GM19099 (cell line): Measurements from ENCODE around the gene SORL1.

Experiments used
- POLR2A ChIP-seq: IDR thresholded peaks from 3 replicates; pipeline ENCODE4 v1.6.1; 2011; ENCODE audit warnings: low read depth; ENCODE audit not compliant: insufficient read length; ENCODE audit errors: extremely low read depth

The SORL1 gene

DNA sequence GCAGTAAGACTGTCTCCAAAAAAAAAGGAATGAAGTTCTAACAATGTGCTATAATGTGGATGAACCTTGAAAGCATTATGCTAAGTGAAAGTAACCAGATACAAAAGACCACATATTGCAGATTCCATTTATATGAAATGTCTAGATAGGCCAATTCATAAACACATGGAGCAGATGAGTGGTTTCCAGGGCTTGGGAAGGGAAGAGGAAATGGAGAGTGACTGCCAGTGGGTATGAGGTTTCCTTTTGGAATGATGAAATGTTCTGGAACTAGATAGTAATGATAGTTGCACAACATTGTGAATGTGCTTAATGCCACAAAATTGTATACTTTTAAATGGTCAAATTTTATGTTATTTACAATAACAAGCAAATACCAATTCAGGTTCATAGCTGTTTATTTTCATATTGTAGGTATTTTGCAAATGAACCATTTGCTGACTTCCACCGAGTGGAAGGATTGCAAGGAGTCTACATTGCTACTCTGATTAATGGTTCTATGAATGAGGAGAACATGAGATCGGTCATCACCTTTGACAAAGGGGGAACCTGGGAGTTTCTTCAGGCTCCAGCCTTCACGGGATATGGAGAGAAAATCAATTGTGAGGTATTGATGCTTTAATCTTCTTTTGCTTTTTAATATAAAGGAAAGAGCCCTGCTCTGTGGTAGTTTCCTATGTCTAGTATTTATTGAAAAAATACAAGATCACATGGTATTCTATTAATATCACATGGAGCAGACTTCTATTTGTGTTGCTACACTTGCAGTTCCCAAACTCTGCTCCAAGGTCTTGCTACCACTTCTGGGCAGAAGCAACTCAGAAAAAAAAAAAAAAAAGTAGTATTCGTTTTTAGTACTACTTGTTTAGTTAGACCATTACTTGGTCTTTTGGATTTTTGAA, 68.4 kb downstream of the SORL1 start:
- no peak for TF ChIP-seq POLR2A

DNA sequence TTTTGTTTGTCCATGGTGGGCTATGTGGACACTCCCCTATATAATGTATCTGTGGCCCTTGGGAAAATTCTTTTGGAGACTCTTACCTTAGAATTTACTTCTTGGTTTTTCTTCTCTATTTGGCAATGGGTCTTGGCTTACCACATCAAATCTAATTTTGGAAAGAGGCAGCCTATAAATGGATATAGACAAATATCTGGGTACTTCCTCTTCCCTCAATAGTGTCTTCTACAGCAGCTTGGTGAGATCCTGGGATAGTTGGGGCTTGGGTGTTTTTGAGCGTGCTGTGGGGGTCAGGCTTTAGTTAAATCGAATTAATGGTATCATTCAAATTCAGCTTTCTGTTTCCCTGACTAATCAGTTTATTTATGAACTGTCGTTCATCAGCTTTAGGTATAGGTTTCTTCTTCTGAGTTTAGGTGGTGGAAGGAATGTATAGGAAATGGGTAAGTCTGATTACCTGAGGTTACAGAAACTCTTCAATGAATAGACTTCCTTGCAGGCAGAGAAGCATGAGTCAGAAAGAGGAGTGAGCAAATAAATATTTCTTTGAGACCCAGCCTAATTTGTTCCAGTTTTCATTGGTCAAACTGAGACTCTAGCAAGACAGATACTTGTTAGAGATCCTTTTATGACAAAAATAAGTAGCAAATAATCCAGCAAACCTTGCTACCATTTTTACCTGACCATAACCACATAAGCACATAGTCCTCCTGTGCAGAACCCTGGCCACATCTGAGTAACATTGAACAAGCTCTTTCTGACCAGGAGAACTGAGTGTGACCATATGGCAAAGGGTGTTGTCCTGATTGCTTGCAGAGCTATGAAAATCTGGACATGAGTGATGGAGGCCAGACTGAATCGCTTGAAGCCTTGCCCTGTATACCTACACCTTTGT, 69.3 kb downstream of the SORL1 start:
- no peak for TF ChIP-seq POLR2A

DNA sequence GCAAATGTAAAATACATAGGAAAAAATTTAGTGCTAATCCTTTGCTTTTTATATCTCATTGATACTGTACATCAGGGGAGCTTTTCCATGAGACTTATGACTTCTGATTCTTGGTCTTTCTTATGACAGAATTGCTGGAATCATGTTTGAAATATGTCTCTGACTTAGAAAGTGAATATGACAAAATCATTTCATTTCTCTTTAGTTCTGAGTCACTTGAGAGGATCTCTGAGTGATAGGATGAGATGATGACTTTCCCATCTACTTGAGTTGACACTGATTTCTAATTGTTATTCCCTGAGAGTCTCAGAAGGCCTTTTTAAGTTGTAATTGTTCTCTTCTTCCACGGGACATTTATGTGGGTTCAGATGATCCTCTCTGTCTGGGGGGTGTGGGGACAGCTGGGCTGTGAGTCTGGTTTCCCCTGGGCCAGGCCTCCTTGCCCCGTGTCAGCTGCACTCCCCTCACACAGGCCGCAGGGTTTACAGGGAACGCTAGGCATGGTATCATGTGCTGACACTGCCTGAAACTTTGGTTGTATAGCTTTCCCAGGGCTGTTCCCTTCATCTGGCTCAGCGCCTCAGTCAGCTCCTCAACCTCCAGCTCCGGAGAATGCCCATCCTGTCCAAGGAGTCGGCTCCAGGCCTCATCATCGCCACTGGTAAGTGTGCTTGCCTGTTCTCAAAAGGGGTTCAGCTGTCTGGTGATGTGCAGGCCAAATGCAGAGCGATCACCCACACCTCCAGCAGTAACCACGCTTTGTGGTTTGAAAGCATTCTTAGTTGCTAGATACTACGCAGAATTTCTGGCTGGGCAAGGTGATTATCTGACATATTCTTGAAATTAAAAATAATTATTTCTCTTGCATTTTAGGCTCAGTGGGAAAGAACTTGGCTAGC, 70.2 kb downstream of the SORL1 start:
- TF ChIP-seq POLR2A = no peak

GRCh38 chr11:121523581-121524232, 71.6 kb downstream of the SORL1 start:
- TF ChIP-seq POLR2A = no peak

DNA sequence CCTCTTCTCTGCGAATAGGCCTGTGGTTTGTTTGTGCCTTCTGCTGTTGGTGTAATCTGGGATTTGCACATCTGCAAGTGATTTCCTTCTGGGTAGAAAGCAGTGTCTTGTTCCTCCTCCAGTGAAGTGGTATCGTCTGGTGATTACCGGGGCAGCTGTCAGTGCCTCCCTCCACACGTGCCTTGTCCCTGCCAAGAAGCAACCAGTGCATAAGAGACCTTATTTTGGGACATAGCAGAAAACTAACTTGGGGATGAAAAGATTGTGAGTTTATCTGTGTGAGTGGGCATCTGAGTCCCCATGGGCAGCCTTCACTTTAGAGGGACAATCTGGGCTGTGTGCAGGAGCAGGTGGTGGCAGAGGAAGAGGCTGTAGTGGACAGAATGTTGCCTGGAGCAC, 72.1 kb downstream of the SORL1 start:
- no peak for TF ChIP-seq POLR2A

DNA sequence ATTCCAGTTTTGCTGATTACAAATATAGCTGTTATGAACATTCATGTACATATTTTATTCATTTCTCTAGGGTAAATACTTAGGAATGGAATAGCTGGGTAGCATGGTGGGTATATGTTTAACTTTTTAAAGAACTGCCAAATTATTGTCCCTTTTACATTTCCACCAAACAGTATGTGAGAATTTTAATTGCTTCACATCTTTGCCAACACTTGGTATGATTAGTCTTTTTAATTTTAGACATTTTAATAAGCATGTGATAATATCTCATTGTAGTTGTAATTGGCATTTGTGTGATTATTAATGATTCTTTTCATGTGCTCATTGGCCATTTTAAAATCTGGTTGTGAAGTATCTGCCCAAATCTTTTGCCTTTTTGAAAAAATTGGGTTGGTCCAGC, 73.3 kb downstream of the SORL1 start:
- TF ChIP-seq POLR2A = no peak

DNA sequence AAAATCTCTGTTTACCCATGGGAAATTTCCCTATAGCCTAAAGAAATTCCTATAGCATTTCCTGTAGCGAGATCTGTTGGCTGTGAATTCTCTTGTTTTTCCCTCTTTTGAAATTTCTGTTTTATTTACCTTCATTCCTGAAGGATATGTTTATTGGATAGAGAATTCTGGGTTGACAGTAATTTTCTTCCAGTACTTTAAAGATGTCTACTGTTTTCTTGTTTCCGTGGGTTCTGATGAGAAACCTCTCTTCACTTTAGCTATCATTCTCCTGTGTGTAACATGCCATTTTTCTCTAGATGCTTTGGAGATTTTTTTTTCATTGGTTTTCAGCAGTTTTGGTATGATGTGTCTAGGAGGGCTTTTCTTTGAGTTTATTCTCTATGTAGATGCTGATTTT, 78.1 kb downstream of the SORL1 start:
- no peak for TF ChIP-seq POLR2A

DNA sequence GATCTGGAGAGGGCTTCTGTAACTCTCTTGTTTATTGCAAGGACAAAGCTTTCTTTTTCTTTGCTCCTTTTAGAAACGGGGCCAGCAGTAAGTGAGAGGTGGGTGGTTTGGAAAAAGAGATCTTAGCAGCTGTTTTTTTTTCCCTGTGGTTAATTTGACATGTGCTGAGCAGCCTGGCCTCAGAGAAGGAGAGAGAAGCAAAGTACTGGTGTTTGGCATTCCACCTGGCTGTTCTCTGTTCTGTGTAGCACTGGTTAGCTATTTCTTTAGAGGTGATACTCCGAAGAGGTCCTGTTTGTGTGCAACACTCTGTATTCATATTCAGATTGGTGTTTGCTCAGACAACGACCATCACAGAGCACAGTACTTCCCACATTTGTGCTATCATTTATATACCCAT, 81.5 kb downstream of the SORL1 start:
- no peak for TF ChIP-seq POLR2A

GRCh38 chr11:121534131-121535093, 82.3 kb downstream of the SORL1 start:
- TF ChIP-seq POLR2A = no peak

DNA sequence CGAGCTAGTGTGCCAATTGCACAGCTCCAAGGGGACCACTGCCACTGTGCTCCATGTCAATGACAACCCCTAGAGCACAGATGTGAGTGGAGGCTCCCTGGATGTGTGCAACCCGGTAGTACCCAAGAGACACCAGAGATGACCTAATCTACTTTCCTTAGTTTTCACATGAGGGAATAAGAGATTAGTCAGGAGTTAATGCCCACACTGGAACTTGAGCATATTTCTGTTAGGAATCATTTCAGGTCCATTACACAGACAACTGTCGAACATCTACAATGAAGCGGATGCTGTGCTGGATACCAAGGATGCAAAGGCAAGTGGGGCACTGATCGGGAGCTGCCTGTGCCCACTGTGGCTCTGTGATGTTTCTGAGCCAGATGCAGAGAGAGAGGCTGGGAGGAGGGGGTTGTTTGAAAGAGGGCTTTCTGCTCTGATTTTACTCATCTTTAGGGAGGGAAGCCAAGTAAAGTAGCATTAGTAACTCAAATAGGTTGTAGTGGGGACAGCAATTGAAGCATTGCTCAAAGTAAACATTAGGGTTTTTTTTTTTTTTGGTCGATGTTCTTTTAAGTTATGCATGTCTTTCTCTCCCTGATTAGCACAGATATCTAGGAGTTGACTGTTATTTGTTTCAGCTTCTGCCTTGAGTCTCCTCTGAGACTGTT, 83.1 kb downstream of the SORL1 start:
- no peak for TF ChIP-seq POLR2A

- no peak for TF ChIP-seq POLR2A
Measured at GRCh38 chr11:121536126-121536525, 84.0 kb downstream of the SORL1 start.

DNA sequence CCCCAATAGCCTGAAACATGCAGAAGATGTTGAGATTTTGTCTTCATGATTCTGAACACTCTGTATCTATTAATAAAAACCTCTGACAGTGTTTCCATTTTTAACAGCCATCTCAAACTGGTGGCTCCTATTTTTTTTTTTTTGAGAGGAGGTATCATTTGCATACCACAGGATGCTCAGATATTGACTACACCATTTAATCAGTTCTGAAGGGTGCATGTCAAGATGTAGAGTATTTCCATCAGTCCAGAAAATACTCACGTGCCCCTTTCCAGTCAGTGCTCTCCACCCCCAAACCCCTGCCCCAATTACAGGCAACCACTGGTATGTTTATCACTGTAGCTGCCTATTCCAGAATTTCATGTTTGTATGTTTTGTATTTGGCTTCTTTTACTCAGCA, 85.9 kb downstream of the SORL1 start:
- TF ChIP-seq POLR2A = no peak

GRCh38 chr11:121539000-121539399, 86.9 kb downstream of the SORL1 start:
- no peak for TF ChIP-seq POLR2A
